ENCODE measurements around the gene SCAMP4.
A peak's percentile ranks its signal among the peaks of the same experiment; 100 is the strongest.

SCAMP4 gene

GRCh38 chr19:1905110-1905862, at the start of gene SCAMP4, which contains the start of gene ADAT3:
Gene SCAMP4 (plus strand): TSS chr19:1905399. CDS start chr19:1915020, 9,621 bp downstream.
Gene ADAT3 (plus strand): TSS chr19:1905399. CDS start chr19:1912048, 6,649 bp downstream.
- H3K27ac Mint-ChIP-seq: peak within 1 kb of the TSS; percentile 89 to 90
- H3K4me1 Mint-ChIP-seq: peaks cover 72% of the 10 kb centered on the region
- H3K4me3 Mint-ChIP-seq: peak within 1 kb of the TSS; percentile 88 to 93
- no peaks in the 10 kb centered on the region for H3K27me3 Mint-ChIP-seq
- H3K9me3 Mint-ChIP-seq: no peaks in the 10 kb centered on the region
- ATAC-seq (peak; percentile 96), DNase-seq (peak; percentile 99)

GRCh38 chr19:1855828-1856255, 49.4 kb upstream of the SCAMP4 start:
- ATAC-seq: peak; percentile 50
- peak overlapping the region; percentile 89 to 92 for H3K4me3 Mint-ChIP-seq
- peak overlapping the region; percentile 89 to 92 for H3K27ac Mint-ChIP-seq
- H3K27me3 Mint-ChIP-seq: no peaks in the 10 kb centered on the region
- DNase-seq: peak; percentile 46 to 60
- H3K9me3 Mint-ChIP-seq: no peaks in the 10 kb centered on the region
- H3K4me1 Mint-ChIP-seq: peaks cover 86% of the 10 kb centered on the region

- ATAC-seq (no peak), DNase-seq (no peak)
- Mint-ChIP-seq H3K27ac (peak overlapping the region; percentile 89 to 92), H3K9me3 (no peaks in the 10 kb centered on the region), H3K4me3 (peak overlapping the region; percentile 89 to 92), H3K4me1 (peaks cover 86% of the 10 kb centered on the region), H3K27me3 (no peaks in the 10 kb centered on the region)
Measured at GRCh38 chr19:1856345-1856697, 48.9 kb upstream of the SCAMP4 start.

- ATAC-seq: peak; percentile 33
- Mint-ChIP-seq H3K4me1 (peaks cover 88% of the 10 kb centered on the region), H3K27ac (peak overlapping the region; percentile 89 to 92)
Measured at GRCh38 chr19:1856698-1857603, 48.2 kb upstream of the SCAMP4 start.

GRCh38 chr19:1857648-1858326, 47.4 kb upstream of the SCAMP4 start:
- ATAC-seq (no peak), DNase-seq (no peak)
- Mint-ChIP-seq H3K9me3 (no peaks in the 10 kb centered on the region), H3K4me1 (peaks cover 86% of the 10 kb centered on the region), H3K27ac (no peak overlapping the region), H3K27me3 (no peaks in the 10 kb centered on the region), H3K4me3 (peak overlapping the region; percentile 73 to 78)

More at GRCh38 chr19:1856698-1857603, 48.2 kb upstream of the SCAMP4 start:
- no peaks in the 10 kb centered on the region for H3K27me3 Mint-ChIP-seq
- H3K9me3 Mint-ChIP-seq: no peaks in the 10 kb centered on the region
- peak overlapping the region; percentile 89 to 92 for H3K4me3 Mint-ChIP-seq
- peak; percentile 48 to 60 for DNase-seq

- Mint-ChIP-seq H3K4me3 (peak overlapping the region; percentile 39 to 60), H3K27ac (peak overlapping the region; percentile 31 to 53), H3K9me3 (no peaks in the 10 kb centered on the region), H3K4me1 (peaks cover 78% of the 10 kb centered on the region), H3K27me3 (no peaks in the 10 kb centered on the region)
- ATAC-seq (no peak), DNase-seq (no peak)
Measured at GRCh38 chr19:1858412-1859081, 46.7 kb upstream of the SCAMP4 start.

GRCh38 chr19:1859331-1859781, 45.8 kb upstream of the SCAMP4 start:
- Mint-ChIP-seq H3K27me3 (no peaks in the 10 kb centered on the region), H3K27ac (peak overlapping the region; percentile 3 to 80), H3K9me3 (no peaks in the 10 kb centered on the region), H3K4me3 (peak overlapping the region; percentile 15 to 69), H3K4me1 (peaks cover 70% of the 10 kb centered on the region)
- ATAC-seq (no peak), DNase-seq (no peak)

- Mint-ChIP-seq H3K9me3 (no peaks in the 10 kb centered on the region), H3K4me1 (peaks cover 65% of the 10 kb centered on the region), H3K4me3 (peak overlapping the region; percentile 97 to 99), H3K27me3 (no peaks in the 10 kb centered on the region), H3K27ac (no peak overlapping the region)
- ATAC-seq (no peak), DNase-seq (peak in 1 of 2 donors; percentile 61)
Measured at GRCh38 chr19:1860042-1860775, 45.0 kb upstream of the SCAMP4 start.

- no peak for DNase-seq
- ATAC-seq: no peak
- Mint-ChIP-seq H3K4me3 (peak overlapping the region; percentile 97 to 99), H3K4me1 (peaks cover 67% of the 10 kb centered on the region), H3K27me3 (no peaks in the 10 kb centered on the region), H3K27ac (peak overlapping the region in 1 of 2 donors; percentile 96), H3K9me3 (no peaks in the 10 kb centered on the region)
Measured at GRCh38 chr19:1860821-1861598, 44.2 kb upstream of the SCAMP4 start.

- no peaks in the 10 kb centered on the region for H3K27me3 Mint-ChIP-seq
- no peaks in the 10 kb centered on the region for H3K9me3 Mint-ChIP-seq
- peak overlapping the region; percentile 95 to 99 for H3K27ac Mint-ChIP-seq
- DNase-seq (no peak), ATAC-seq (no peak)
- peak overlapping the region; percentile 97 to 99 for H3K4me3 Mint-ChIP-seq
- peaks cover 68% of the 10 kb centered on the region for H3K4me1 Mint-ChIP-seq
Measured at GRCh38 chr19:1861599-1862031, 43.6 kb upstream of the SCAMP4 start.

GRCh38 chr19:1862068-1862423, 43.2 kb upstream of the SCAMP4 start:
- Mint-ChIP-seq H3K27ac (peak overlapping the region; percentile 95 to 99), H3K4me3 (peak overlapping the region; percentile 97 to 99), H3K27me3 (no peaks in the 10 kb centered on the region), H3K4me1 (peaks cover 71% of the 10 kb centered on the region), H3K9me3 (no peaks in the 10 kb centered on the region)
- DNase-seq (no peak), ATAC-seq (no peak)

GRCh38 chr19:1862424-1863327, 42.5 kb upstream of the SCAMP4 start:
- peaks cover 70% of the 10 kb centered on the region for H3K4me1 Mint-ChIP-seq
- H3K9me3 Mint-ChIP-seq: no peaks in the 10 kb centered on the region
- DNase-seq (peak; percentile 62 to 66), ATAC-seq (peak; percentile 2)
- no peaks in the 10 kb centered on the region for H3K27me3 Mint-ChIP-seq
- H3K4me3 Mint-ChIP-seq: peak overlapping the region; percentile 97 to 99
- peak overlapping the region; percentile 95 to 99 for H3K27ac Mint-ChIP-seq

- H3K9me3 Mint-ChIP-seq: no peaks in the 10 kb centered on the region
- H3K27ac Mint-ChIP-seq: peak within 1 kb of the TSS; percentile 95 to 99
- no peak for DNase-seq
- H3K4me1 Mint-ChIP-seq: peaks cover 70% of the 10 kb centered on the region
- no peaks in the 10 kb centered on the region for H3K27me3 Mint-ChIP-seq
- peak within 1 kb of the TSS; percentile 97 to 99 for H3K4me3 Mint-ChIP-seq
- ATAC-seq: peak; percentile 4
Measured at GRCh38 chr19:1863328-1863637, 41.9 kb upstream of the SCAMP4 start, which contains the start of gene KLF16. Gene KLF16 (minus strand): TSS chr19:1863579. CDS start chr19:1863497, 82 bp downstream.
